ENCODE results near the gene UACA.
"Not testable (repeated sequence)": the region's sequence is repeated elsewhere in the genome, so short reads cannot be mapped to it uniquely, and the experiment has no call there.

UACA gene

DNA sequence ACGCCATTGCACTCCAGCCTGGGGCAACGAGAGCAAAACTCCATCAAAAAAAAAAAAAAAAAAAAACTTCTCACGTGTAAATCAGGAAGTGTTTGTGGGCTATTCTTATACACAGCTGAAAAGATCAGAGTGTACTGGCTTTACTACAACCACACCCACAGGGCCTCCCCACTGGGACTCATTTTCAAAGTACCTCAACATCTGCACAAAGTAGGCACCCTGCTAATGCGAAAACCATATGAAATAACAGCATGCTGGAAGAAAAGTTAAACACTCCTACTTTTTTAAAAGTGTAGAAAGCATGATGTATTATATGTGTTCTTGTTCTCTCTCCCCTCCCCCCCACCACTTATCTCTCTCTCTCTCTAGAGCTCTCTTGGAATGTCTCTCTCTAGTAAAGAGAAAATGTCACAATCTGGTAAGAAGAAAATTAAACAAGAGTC lies 11.1 kb downstream of the UACA start:
- no peak for DNase-seq (ENCODE audit: low read depth in 2 of 2)

DNA sequence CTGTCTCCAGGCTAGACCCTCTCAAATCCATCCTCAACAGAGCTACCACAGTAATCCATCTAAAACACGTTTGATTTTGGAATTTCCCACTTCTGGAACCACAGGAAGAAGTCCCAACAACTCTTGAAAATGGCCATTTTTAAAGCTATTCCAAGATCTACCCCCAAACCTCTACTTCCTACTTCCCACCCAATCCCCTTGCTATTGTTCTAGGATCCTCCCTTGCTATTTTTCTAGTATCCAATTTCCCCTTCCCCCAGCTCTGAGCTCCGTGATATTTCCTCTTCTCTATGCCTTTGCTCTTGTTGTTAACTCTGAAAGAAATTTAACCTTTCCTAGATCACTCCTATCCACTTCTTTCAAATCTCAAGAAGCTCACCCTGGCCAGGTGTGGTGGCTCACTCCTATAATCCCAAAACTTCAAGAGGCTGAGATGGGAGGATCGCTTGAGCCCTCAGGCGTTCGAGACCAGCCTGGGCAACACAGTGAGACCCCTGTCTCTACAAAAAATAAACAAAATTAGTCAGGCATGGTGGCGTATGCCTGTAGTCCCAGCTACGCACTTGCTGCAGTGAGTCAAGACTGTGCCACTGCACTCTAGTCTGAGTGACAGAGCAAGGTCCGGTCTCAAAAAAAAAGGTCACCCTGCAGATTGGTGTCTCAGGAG lies 13.0 kb downstream of the UACA start:
- DNase-seq (ENCODE audit: low read depth in 2 of 2) = no peak

DNA sequence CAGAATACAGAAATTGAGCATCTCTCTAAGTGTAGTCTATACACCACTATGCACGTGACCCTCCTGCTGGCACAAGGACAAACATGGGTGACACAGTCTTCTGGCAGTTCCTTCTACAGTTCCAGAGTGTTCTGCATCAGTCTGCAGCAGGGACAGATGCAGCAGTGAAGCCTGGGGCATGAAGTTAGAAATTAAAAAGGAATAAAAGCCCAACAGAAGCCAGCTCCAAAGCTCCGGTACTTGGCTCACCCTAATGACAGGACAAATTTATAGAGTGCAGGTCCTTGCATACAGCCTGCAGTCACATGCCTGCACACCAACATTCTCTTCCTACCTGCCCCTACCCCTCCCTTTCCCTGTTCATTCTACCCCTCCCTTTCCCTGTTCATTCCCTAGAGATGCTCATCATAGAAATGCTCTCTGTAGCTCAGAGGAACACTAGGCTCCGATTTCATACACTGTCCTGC lies 15.0 kb downstream of the UACA start:
- DNase-seq (ENCODE audit: low read depth in 2 of 2) = no peak

DNA sequence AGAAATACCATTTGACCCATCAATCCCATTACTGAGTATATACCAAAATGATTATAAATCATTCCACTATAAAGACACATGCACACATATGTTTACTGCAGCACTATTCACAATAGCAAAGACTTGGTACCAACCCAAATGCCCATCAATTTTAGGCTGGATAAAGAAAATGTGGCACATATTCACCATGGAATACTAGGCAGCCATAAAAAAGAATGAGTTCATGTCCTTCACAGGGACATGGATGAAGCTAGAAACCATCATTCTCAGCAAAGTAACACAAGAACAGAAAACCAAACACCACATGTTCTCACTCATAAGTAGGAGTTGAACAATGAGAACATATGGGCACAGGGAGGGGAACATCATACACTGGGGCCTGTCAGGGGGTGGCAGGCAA lies 16.8 kb downstream of the UACA start:
- DNase-seq (ENCODE audit: low read depth in 2 of 2) = not testable (repeated sequence)

DNA sequence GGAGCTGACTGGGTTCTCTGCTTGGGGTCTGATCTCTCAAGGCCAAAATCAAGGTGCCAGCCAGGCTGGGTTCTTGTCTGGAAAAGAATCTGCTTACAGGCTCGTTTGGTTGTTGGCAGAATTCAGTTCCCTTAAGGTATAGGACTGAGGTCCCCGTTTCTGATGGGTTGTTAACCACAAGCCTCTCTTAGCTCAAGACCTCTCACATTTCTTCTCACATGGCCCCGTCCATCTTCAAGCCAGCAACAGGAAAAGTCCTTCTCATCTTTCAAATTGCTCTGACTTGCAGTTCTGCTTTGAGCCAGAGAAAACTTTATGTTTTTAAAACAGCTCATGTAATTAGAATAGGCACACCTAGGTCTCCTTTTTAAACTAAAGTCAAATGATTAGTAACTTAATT lies 20.4 kb downstream of the UACA start:
- no peak for DNase-seq (ENCODE audit: low read depth in 2 of 2)

DNA sequence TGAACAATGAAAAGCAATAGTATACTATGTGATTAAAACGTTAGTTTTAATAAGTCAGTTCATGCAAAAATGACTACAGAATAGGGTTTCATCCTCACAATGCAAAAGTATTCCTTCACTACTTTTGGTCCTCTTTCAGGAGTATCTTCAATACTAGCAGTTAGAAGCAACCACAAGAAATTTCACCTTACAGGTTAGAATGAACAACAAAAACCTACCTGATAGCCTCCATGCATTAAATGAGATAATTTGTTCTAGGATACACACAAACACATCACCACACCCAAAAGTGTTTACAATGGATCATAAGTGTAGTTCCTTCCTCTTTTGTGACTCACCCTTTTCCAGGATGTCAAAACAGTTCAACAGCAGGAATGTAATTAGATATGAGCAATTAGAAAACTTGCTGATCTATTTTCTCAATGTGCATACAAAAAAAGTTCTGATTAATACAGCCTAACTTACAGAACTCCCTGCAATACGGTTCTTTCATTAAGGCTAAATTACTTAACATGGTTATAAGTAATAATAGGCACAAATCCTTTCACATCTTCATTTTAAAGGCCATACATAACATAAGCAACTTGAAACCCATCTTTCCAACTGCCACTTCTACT lies 21.6 kb downstream of the UACA start:
- DNase-seq (ENCODE audit: low read depth in 2 of 2) = no peak

DNA sequence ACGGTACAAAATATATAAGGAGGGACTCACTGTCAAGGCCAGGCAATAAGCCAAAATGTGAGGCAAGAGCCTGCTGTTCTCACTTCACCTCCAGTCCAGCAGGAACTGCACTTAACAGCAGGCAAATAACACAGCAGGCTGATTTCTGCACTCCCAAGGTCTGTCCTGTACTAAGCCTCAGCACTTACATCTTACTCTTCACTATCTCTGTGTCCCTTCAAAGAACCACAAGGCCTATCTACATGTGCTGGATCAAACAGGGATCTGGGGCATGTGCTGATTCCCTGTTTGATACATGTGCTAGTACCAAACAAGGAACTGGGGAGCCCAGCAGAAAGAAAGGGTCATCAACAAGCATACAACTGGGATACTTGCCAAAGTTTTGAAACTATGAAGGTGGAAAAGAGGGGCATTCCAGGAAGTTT lies 22.2 kb downstream of the UACA start:
- no peak for DNase-seq (ENCODE audit: low read depth in 2 of 2)

DNA sequence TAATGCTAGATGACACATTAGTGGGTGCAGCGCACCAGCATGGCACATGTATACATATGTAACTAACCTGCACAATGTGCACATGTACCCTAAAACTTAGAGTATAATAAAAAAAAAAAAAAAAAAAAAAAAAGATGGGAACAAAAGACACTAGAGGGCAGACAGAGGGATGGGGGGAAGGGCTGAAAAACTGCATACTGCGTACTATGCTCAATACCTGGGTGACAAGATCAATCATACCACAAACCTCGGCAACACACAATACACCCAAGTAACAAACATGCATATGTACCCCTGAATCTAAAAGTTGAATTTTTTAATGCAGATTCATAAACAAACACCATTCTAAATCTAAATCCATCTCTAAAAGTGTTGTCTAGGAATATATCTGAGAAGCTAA lies 28.3 kb downstream of the UACA start:
- not testable (repeated sequence) for DNase-seq (ENCODE audit: low read depth in 2 of 2)

DNA sequence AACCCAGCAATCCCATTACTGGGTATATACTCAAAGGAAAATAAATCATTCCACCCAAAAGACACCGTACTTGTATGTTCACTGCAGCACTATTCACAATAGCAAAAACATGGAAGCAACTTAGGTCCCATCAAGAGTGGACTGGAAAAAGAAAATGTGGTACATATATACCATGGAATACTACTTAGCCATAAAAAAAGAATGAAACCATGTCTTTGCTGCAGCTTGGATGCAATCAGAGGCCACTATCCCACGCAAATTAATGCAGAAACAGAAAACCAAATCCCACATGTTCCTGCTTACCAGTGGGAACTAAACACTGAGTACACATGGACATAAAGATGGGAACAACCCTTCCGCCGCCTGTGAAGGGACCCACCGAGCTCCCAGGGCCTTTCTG lies 34.2 kb downstream of the UACA start:
- no peak for DNase-seq (ENCODE audit: low read depth in 2 of 2)

DNA sequence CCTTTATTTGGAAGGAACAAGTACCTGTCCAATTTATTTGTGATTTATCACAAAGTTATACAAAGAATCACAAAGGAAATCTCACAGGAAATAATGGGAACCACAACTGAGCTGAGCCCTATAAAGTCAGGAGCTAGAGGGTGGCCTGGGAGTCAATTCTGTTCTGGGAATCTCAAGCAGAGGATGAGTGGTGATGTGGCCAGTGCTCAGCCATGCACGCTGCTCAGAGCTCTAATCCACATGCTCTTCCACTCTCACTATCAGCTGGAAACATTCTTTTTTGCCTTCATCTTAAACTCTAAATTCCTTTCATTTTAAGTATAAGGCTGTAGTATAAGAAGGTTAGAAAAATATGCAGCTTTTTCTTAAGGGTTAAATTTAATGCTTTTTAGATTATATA lies 36.6 kb downstream of the UACA start:
- no peak for DNase-seq (ENCODE audit: low read depth in 2 of 2)

DNA sequence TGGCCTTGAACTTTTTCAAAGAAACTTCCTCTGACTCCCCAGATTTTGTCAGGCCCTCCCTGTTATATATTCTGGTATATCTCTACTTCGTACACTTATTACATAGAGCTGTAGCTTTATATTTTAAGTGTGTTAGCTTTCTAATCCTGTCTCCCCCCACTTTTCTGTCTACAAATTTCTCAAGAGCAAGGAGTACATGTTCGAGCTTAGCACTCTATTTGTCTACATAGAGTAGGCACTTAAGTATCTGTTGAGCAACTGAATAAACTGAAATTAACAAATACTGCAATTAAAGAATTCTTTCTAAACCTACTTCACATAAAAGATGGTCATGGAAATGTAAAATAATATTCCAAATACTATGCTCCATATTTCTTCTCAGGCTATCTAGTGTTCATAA lies 39.4 kb downstream of the UACA start:
- DNase-seq (ENCODE audit: low read depth in 2 of 2) = no peak

DNA sequence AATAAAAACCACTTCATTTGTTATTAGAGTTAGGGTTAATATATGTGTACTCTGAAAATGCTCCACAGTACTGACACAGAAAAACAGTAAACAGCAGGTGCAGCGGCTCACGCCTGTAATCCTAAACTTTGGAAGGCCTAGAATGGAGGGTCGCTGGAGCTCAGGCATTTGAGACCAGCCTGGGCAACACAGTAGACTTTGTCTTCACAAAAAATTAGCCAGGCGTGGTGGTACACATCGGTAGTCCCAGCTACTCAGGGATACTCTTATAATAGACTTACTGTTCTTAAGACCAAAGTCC lies 40.3 kb downstream of the UACA start:
- DNase-seq (ENCODE audit: low read depth in 2 of 2) = no peak

DNA sequence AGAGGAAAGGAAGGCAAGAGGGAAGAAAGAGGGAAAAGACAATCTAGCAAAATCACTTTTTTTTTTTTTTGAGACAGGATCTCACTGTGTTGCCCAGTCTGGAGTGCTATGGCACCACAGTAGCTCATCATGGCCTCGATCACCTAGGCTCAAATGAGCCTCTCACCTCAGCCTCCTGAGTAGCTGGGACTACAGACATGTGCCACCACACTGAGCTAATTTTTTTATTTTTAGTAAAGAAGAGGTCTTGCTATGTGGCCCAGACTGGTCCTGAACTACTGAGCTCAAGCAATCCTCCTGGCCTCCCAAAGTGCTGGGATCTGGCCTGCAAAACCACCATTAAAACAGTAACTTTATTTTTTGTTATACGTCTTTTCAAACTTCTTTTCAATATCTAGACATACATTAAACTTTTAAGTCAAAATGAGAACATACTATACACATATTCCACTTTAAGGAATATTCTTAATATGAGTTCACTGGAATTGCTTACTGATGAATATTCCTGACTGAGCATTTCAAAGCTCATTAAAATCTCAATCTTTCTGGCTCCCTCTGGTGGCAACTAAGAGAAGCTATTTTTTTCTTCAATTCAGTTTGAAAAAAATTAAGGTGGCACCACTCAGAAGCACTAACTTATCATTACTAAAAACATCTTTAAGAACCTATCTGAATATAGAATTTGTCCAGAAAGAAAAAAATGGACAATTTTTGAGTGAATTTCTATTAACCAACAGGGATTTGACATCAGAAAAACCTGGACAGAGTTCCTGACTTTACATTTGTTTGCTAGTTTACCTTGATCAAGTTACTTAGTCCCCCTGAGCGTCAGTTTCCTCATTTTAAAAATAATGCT lies 40.9 kb downstream of the UACA start:
- DNase-seq (ENCODE audit: low read depth in 2 of 2) = no peak

DNA sequence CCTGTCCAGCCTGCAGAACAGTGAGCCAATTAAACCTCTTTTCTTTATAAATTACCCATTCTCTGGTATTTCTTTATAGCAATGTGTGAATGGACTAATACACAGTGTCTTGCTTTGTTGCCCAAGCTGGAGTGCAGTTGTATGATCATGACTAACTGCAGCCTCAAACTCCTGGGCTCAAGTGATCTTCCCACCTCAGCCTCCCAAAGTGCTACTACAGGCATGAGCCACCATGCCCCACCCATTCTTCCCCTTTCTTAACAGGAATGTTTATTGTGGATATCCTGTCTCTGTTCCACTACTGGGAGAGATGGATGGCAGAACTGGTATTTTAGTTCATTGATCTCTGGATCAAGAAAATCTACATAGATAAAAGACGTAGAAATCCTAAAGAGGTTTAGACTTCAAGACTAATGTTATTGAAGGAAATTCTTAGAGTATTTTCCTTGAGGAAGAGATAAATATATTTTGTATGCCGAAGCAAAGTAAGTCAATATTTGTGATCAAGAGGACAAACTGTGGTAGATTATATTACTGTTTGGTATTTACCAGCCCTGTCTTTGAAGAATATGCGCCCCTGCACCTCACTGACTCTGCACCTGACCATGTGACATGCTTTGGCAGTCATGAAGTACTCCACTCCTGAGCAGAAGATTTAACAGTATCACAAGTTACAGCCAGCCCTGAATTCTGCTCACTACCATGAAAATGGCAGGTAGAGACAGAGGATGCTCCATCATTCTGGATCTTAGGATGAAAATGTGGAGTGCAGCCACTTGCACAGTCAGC lies 42.9 kb downstream of the UACA start:
- DNase-seq (ENCODE audit: low read depth in 2 of 2) = no peak

DNA sequence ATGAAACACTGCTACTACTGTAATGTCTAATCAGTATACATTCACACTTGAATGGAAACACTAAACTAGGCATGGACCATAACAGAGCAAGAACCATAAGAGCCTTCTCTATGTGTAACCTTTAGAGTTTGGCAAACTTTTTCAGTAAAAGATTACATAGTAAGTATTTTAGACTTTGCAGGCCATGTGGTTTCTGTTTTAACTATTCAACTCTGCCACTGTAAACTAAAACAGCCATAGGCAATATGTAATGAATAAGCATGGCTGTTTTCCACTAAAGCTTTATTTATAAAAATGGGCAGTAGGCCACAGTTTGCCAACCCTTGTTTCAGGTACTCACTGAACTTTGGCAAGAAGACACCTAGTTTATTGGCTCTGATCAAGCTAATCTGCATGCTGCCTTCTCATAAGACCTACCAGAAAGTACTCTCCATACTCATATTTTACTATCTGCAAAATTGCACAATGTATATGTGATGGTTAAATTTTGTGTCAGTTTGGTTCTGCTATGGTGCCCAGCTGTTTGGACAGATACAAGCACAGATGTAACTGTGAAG lies 46.0 kb downstream of the UACA start:
- no peak for DNase-seq (ENCODE audit: low read depth in 2 of 2)

DNA sequence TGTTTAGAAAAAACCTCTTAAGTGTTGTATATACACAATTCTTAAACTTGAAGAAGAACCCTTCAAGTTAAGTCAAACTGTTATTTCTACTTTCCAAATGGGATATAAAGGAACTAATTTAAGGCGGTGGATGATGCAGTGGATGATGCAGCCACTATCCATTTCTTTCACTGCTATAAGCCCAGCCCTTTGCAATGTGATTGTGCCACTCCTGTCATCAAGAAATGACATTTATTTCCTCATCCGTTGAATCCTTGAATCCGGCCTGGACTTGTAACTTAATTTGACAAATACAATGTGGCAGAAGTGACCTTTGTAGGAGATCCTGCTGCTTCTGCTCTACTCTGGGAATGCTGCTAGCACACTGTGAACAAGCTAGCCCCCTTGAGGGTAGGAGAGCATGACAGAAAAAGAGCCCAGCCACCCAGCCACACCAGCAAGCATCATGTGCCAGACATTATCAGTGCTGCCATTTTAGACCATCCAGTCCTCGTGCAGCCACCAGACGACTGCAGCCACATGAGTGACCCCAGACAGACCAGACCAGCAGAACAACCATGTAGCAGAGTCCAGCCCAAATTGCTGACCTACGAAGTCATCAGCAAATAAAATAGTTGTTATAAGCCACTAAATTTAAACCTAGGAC lies 47.4 kb downstream of the UACA start:
- DNase-seq (ENCODE audit: low read depth in 2 of 2) = no peak

DNA sequence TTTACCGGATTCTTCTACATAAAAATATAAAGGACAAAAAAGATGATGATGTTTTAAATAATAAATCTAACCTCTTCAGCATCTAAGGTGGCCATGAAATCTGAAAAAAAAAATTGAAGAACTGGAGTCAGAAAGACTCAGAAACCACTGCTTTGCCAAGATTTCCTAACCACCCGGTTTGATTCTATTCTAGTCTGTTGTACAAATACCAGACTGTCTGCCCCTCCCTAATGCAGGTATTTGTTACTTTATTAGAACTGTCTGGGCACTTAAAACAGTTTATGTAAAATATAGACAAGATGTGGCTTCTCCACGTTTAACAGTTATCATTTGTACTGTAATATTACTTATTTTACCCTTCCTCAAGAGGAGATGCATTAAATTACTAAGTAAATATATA lies 48.8 kb downstream of the UACA start:
- DNase-seq (ENCODE audit: low read depth in 2 of 2) = no peak

DNA sequence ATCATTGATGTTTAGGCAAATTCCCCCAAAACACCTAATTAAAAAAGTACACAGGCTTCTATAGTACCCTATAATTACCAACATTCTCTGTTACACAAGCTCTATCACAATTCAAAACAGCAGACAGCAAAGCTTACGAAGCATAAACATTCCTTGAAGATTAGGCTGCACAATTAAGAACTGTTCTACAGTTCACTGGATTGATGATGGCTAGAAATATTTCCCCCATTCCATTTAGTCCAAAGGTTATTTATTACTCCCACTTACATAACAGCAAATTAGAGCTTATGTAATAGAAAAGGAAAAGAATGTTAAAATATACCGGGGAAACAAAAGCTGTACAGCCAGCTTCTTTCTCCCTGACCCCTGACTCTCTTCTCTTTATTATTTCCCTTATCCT lies 49.3 kb downstream of the UACA start:
- no peak for DNase-seq (ENCODE audit: low read depth in 2 of 2)

DNA sequence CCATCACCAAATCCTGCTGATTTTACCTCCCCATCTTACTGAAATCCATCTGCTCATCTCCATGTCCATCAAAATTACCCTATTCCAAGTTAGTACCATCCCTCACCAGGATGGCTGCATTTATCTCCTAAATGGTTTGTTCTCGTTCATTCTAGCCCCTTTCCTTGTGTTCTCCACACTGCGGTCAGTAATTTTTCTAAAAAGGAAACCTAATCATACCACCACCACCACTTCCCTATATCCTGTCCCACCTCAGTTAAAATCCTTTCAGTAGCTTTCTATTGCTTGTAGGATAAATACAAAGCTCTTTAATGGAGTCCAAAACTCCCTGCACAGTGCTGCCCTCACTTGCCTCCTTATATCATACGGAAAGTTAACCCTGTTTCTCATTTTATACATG lies 51.1 kb downstream of the UACA start:
- no peak for DNase-seq (ENCODE audit: low read depth in 2 of 2)

DNA sequence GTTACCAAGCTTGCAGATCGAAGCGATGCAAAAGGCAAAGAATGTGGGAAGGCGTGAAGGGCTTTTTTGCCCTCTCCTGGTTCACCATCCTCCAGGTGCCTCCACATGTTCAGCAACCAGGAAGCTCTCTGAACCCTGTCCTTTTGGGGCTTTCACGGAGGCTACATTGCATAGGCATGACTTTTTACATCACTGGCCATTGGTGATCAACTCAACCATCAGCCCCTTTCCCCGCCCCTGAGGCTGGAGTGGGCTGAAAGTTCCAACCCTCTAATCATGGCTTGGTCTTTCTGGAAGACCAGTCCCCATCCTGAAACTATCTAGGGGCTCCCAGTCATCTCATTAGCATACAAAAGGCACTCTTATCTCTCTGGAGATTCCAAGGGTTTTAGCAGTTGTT lies 52.6 kb downstream of the UACA start:
- no peak for DNase-seq (ENCODE audit: low read depth in 2 of 2)

DNA sequence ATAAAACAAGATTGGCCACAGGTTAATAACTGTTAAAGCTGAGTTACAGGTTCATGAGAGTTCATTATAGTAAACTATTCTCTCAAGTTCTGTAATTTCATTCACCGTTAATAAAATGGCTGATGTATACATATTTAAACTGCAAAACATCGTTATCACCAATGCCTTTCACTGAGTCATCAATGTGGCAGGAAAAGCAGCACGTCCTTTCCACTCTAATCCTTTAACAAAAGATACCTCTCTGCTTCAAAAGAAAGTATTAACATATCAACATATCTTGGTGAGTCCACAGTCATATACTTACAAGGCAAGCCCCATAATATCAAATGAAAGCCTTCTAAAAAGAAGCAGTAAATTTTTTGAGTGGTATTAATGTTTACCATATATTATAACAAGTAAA lies 54.5 kb downstream of the UACA start:
- no peak for DNase-seq (ENCODE audit: low read depth in 2 of 2)

Data from stimulated activated CD4-positive, alpha-beta T cell treated with anti-CD3 and anti-CD28 coated beads, Interleukin-4, amount 100 ng/mL, for 48 hours (primary cell).